Measurements from ENCODE around the gene GABRR3. TPM values are rescaled to one million over a fixed set of nuclear protein-coding genes. Genes with fewer than 3 reads are reported as not detected.
A peak's percentile ranks its signal among the peaks of the same experiment; 100 is the strongest.

The GABRR3 gene
- polyA plus RNA-seq, 3 donors = not detected

DNA sequence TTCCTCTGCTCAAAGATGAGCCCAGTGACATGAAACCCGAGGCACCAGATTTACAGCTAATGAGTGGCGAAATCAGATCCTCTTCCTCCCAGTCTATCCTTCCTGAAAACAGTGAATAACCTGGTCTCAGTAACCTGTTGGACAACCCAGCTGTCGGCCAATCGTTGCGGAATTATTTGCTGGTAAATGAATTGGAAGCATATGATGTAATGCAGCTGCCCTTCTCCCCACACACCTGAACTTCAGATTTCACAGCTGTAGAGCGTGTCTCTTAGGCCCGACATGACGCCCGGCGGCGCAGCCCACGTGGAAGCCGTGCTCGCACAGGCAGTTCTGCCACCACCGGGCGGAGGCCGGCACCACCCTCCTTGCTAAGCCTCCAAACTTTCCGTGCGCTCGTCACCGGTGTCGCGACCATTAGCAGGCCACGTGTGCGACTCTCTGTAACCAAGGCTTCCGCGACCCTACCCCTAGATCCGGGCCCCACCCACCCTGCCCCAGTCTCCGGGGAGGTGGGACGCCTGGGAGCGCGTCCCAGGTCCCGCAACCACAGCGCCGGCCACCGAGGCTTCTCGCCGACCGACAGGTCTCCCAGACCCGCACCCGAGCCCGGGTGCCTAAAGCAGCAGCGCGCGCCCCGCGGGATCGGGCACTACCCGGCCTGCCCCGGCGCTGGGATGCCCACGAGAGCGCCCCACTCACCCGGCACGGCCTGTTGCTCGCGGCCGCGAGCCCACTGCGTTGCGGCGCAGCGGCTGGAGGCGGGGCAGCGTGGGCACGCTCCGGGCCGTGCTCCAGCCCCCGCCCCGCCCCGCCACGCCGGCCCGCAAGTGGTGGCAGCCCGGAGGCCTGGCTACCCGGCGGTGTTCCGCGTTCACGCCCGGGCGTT lies 63.2 kb downstream of the GABRR3 start, which contains the start of gene RIOX2:
Gene RIOX2, minus strand, starts transcription at position 753 of the 889 bp plus-strand sequence. CDS start 4,838 bp downstream, outside the sequence.
- Mint-ChIP-seq H3K36me3 (peaks cover 5 to 7% of the 10 kb centered on the region in 2 donors), H3K9me3 (peaks cover 0 to 2% (median 0%) of the 10 kb centered on the region in 7 donors), H3K27ac (peak within 1 kb of the TSS; percentile 82 to 95 (median 90)), H3K27me3 (ENCODE audit: low read depth in 3 of 3) (peaks cover 0 to 3% (median 0%) of the 10 kb centered on the region in 3 donors), H3K4me1 (peaks cover 47% of the 10 kb centered on the region), H3K4me3 (peak within 1 kb of the TSS; percentile 88 to 93)
- TF ChIP-seq, protein P1, sequence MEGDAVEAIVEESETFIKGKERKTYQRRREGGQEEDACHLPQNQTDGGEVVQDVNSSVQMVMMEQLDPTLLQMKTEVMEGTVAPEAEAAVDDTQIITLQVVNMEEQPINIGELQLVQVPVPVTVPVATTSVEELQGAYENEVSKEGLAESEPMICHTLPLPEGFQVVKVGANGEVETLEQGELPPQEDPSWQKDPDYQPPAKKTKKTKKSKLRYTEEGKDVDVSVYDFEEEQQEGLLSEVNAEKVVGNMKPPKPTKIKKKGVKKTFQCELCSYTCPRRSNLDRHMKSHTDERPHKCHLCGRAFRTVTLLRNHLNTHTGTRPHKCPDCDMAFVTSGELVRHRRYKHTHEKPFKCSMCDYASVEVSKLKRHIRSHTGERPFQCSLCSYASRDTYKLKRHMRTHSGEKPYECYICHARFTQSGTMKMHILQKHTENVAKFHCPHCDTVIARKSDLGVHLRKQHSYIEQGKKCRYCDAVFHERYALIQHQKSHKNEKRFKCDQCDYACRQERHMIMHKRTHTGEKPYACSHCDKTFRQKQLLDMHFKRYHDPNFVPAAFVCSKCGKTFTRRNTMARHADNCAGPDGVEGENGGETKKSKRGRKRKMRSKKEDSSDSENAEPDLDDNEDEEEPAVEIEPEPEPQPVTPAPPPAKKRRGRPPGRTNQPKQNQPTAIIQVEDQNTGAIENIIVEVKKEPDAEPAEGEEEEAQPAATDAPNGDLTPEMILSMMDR (IDR thresholded peaks at IDR 0.05) = no peak
- Histone ChIP-seq H3K4me1 (ENCODE audit: control insufficient read depth in 1 of 2, insufficient read depth in 2 of 2, low read length in 2 of 2) (peaks cover 33 to 34% of the 10 kb centered on the region in 2 donors), H3K27me3 (ENCODE audit: control insufficient read depth in 2 of 2, insufficient read depth in 2 of 2, low read length in 2 of 2) (no peaks in the 10 kb centered on the region), H3K27ac (ENCODE audit: low read depth in 1 of 2, low read length in 2 of 2) (peak within 1 kb of the TSS; percentile 59 to 60), H4K20me1 (ENCODE audit: insufficient read depth, low read length) (peaks cover 16% of the 10 kb centered on the region), H3K36me3 (replicated peaks in 1 of 2; ENCODE audit: control insufficient read depth in 1 of 2, insufficient read depth in 2 of 2, low read length in 2 of 2) (peaks cover 4 to 8% of the 10 kb centered on the region in 2 donors), H3K79me2 (ENCODE audit: insufficient read depth, low read length) (peaks cover 25% of the 10 kb centered on the region), H2AFZ (ENCODE audit: insufficient read depth, low read depth, low read length, poor library complexity, severe bottlenecking) (peak within 1 kb of the TSS; percentile 74), H3K9ac (ENCODE audit: insufficient read depth, low read length, poor library complexity, severe bottlenecking) (peak within 1 kb of the TSS; percentile 62), H3K4me2 (replicated peaks; ENCODE audit: extremely low read depth, low read length, poor library complexity, severe bottlenecking) (peak within 1 kb of the TSS; percentile 78), H3K9me3 (replicated peaks in 1 of 2; ENCODE audit: control insufficient read depth in 1 of 2, insufficient read depth in 1 of 2, low read length in 2 of 2) (no peaks in the 10 kb centered on the region), H3K4me3 (replicated peaks in 1 of 3; ENCODE audit: low read depth in 2 of 3, low read length in 3 of 3) (peak within 1 kb of the TSS; percentile 56 to 75 (median 74))
- under 1% methylated on average over 56 of the region's 82 CpGs for WGBS (ENCODE audit: insufficient coverage)
- DNase-seq = peak; percentile 55 to 60 (median 59)
- intact Hi-C loops (cut with micrococcal nuclease) = no loop called here

DNA sequence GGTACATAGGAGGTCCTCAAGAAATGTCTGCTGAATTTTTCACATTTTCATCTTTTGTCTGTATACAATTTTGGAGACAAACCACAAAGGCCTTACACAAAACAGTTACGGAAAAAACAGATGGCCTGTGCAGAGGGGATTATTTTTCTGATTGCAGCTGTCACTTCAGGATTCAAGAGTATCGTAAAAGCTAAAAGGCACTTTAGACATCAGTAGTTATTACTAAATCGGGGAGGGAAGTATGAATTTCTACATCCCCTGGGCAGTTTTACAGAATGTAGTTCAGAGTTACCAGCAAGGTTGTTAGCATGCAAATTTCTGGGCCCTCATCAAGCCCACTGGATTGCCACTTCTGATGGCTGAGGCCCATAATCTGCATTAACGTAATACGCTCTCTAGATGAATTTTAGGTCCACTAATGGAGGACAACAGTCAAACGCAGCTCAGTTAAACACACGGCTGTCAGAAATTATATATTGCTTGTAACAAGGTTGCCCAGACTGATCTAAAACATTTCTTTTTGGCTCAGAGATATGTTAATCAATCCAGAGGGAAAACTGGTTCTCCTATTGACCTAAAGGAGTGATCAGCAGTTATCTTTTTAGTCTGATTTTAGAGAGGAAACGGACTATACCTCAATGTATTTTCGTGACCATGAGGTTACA lies 64.0 kb downstream of the GABRR3 start:
- WGBS (ENCODE audit: insufficient coverage) = 78% methylated on average over 6 of the region's 9 CpGs
- H3K36me3 Mint-ChIP-seq = peaks cover 10 to 11% of the 10 kb centered on the region in 2 donors
- Histone ChIP-seq H4K20me1 (ENCODE audit: insufficient read depth, low read length) (peaks cover 22% of the 10 kb centered on the region), H3K36me3 (replicated peaks in 1 of 2; ENCODE audit: control insufficient read depth in 1 of 2, insufficient read depth in 2 of 2, low read length in 2 of 2) (peaks cover 12 to 16% of the 10 kb centered on the region in 2 donors), H3K79me2 (ENCODE audit: insufficient read depth, low read length) (peaks cover 25% of the 10 kb centered on the region), H3K9ac (ENCODE audit: insufficient read depth, low read length, poor library complexity, severe bottlenecking) (no peak overlapping the region), H3K4me1 (ENCODE audit: control insufficient read depth in 1 of 2, insufficient read depth in 2 of 2, low read length in 2 of 2) (peaks cover 33 to 34% of the 10 kb centered on the region in 2 donors), H3K4me3 (replicated peaks in 1 of 3; ENCODE audit: low read depth in 2 of 3, low read length in 3 of 3) (peak overlapping the region; percentile 56 to 75 (median 74)), H2AFZ (ENCODE audit: insufficient read depth, low read depth, low read length, poor library complexity, severe bottlenecking) (peak overlapping the region; percentile 74), H3K27me3 (ENCODE audit: control insufficient read depth in 2 of 2, insufficient read depth in 2 of 2, low read length in 2 of 2) (no peaks in the 10 kb centered on the region), H3K27ac (ENCODE audit: low read depth in 1 of 2, low read length in 2 of 2) (peak overlapping the region in 1 of 2 donors; percentile 60), H3K9me3 (replicated peaks in 1 of 2; ENCODE audit: control insufficient read depth in 1 of 2, insufficient read depth in 1 of 2, low read length in 2 of 2) (no peaks in the 10 kb centered on the region), H3K4me2 (replicated peaks; ENCODE audit: extremely low read depth, low read length, poor library complexity, severe bottlenecking) (peak overlapping the region; percentile 78)
- H3K27ac Mint-ChIP-seq = peak overlapping the region; percentile 82 to 95 (median 90)
- H3K9me3 Mint-ChIP-seq = peaks cover 0 to 2% (median 0%) of the 10 kb centered on the region in 7 donors
- intact Hi-C loops (cut with micrococcal nuclease) = no loop called here
- peaks cover 0 to 3% (median 0%) of the 10 kb centered on the region in 3 donors for H3K27me3 Mint-ChIP-seq (ENCODE audit: low read depth in 3 of 3)
- TF ChIP-seq, protein P1 (IDR thresholded peaks at IDR 0.05) = no peak
- peak overlapping the region; percentile 88 to 93 for H3K4me3 Mint-ChIP-seq
- peaks cover 47% of the 10 kb centered on the region for H3K4me1 Mint-ChIP-seq
- peak in 1 of 3 donors; percentile 11 for DNase-seq
